ENCODE data around the gene VARS2.

VARS2 gene

GRCh38 chr6:30895343-30895742, 18.7 kb upstream of the VARS2 start:
- Histone ChIP-seq H3K23ac (ENCODE audit: low read length) (no peak overlapping the region), H3K79me2 (ENCODE audit: control insufficient read depth, insufficient read depth, low read length) (no peaks in the 10 kb centered on the region), H3K27ac (ENCODE audit: low read depth, low read length) (no peak overlapping the region), H3K56ac (ENCODE audit: low read length) (no peak overlapping the region), H2AK5ac (ENCODE audit: low read length) (no peak overlapping the region), H2BK15ac (replicated peaks; ENCODE audit: low read depth) (no peak overlapping the region), H3K4ac (ENCODE audit: low read depth, low read length) (no peak overlapping the region), H4K5ac (ENCODE audit: low read length) (no peak overlapping the region), H3K4me1 (ENCODE audit: control insufficient read depth, low read depth, low read length) (no peaks in the 10 kb centered on the region), H3K79me1 (ENCODE audit: low read length) (peaks cover 2% of the 10 kb centered on the region), H2BK120ac (ENCODE audit: low read depth, low read length) (no peak overlapping the region), H3K9ac (ENCODE audit: low read length) (no peak overlapping the region), H3K18ac (ENCODE audit: low read length) (no peak overlapping the region), H3K27me3 (ENCODE audit: insufficient read depth, low read length, poor library complexity) (no peaks in the 10 kb centered on the region), H3K4me3 (ENCODE audit: low read length) (no peak overlapping the region), H3K4me2 (ENCODE audit: low read length) (no peak overlapping the region), H2BK5ac (ENCODE audit: low read length) (no peak overlapping the region), H4K8ac (ENCODE audit: low read depth, low read length) (no peak overlapping the region), H3K36me3 (ENCODE audit: control insufficient read depth, insufficient read depth, low read length) (peaks cover 19% of the 10 kb centered on the region)
- DNase-seq, result no peak
- WGBS (ENCODE audit: extremely low coverage, insufficient coverage, low lambda C conversion rate), result no CpG with 5 or more reads among the region's 10 CpGs

- no peaks in the 10 kb centered on the region for H3K27me3 ChIP-seq (ENCODE audit: insufficient read depth, low read length, poor library complexity)
- H2BK15ac ChIP-seq (replicated peaks; ENCODE audit: low read depth), result no peak overlapping the region
- H3K18ac ChIP-seq (ENCODE audit: low read length), result no peak overlapping the region
- H3K79me1 ChIP-seq (ENCODE audit: low read length), result no peaks in the 10 kb centered on the region
- H3K27ac ChIP-seq (ENCODE audit: low read depth, low read length), result no peak overlapping the region
- H3K36me3 ChIP-seq (ENCODE audit: control insufficient read depth, insufficient read depth, low read length), result peaks cover 19% of the 10 kb centered on the region
- H2BK5ac ChIP-seq (ENCODE audit: low read length), result no peak overlapping the region
- H3K56ac ChIP-seq (ENCODE audit: low read length), result no peak overlapping the region
- no peaks in the 10 kb centered on the region for H3K79me2 ChIP-seq (ENCODE audit: control insufficient read depth, insufficient read depth, low read length)
- H2AK5ac ChIP-seq (ENCODE audit: low read length), result no peak overlapping the region
- H3K4me2 ChIP-seq (ENCODE audit: low read length), result no peak overlapping the region
- WGBS (ENCODE audit: extremely low coverage, insufficient coverage, low lambda C conversion rate), result no CpG with 5 or more reads among the region's 13 CpGs
- no peaks in the 10 kb centered on the region for H3K4me1 ChIP-seq (ENCODE audit: control insufficient read depth, low read depth, low read length)
- H4K5ac ChIP-seq (ENCODE audit: low read length), result no peak overlapping the region
- no peak for DNase-seq
- H3K4ac ChIP-seq (ENCODE audit: low read depth, low read length), result no peak overlapping the region
- H3K4me3 ChIP-seq (ENCODE audit: low read length), result no peak overlapping the region
- H3K23ac ChIP-seq (ENCODE audit: low read length), result no peak overlapping the region
- no peak overlapping the region for H2BK120ac ChIP-seq (ENCODE audit: low read depth, low read length)
- H4K8ac ChIP-seq (ENCODE audit: low read depth, low read length), result no peak overlapping the region
- H3K9ac ChIP-seq (ENCODE audit: low read length), result no peak overlapping the region
Measured at GRCh38 chr6:30896541-30896940, 17.5 kb upstream of the VARS2 start.

GRCh38 chr6:30897882-30898281, 16.2 kb upstream of the VARS2 start:
- DNase-seq, result no peak
- H3K27ac ChIP-seq (ENCODE audit: low read depth, low read length), result no peak overlapping the region
- H2AK5ac ChIP-seq (ENCODE audit: low read length), result no peak overlapping the region
- no peak overlapping the region for H3K4me3 ChIP-seq (ENCODE audit: low read length)
- no peaks in the 10 kb centered on the region for H3K79me2 ChIP-seq (ENCODE audit: control insufficient read depth, insufficient read depth, low read length)
- H2BK5ac ChIP-seq (ENCODE audit: low read length), result no peak overlapping the region
- no peak overlapping the region for H4K8ac ChIP-seq (ENCODE audit: low read depth, low read length)
- no peak overlapping the region for H3K23ac ChIP-seq (ENCODE audit: low read length)
- H3K36me3 ChIP-seq (ENCODE audit: control insufficient read depth, insufficient read depth, low read length), result peaks cover 14% of the 10 kb centered on the region
- no peak overlapping the region for H3K4me2 ChIP-seq (ENCODE audit: low read length)
- no peak overlapping the region for H4K5ac ChIP-seq (ENCODE audit: low read length)
- WGBS (ENCODE audit: extremely low coverage, insufficient coverage, low lambda C conversion rate), result no CpG with 5 or more reads among the region's 16 CpGs
- H3K18ac ChIP-seq (ENCODE audit: low read length), result no peak overlapping the region
- H3K27me3 ChIP-seq (ENCODE audit: insufficient read depth, low read length, poor library complexity), result no peaks in the 10 kb centered on the region
- no peak overlapping the region for H3K4ac ChIP-seq (ENCODE audit: low read depth, low read length)
- H3K9ac ChIP-seq (ENCODE audit: low read length), result no peak overlapping the region
- no peaks in the 10 kb centered on the region for H3K79me1 ChIP-seq (ENCODE audit: low read length)
- no peaks in the 10 kb centered on the region for H3K4me1 ChIP-seq (ENCODE audit: control insufficient read depth, low read depth, low read length)
- no peak overlapping the region for H2BK120ac ChIP-seq (ENCODE audit: low read depth, low read length)
- no peak overlapping the region for H2BK15ac ChIP-seq (replicated peaks; ENCODE audit: low read depth)
- no peak overlapping the region for H3K56ac ChIP-seq (ENCODE audit: low read length)

GRCh38 chr6:30898750-30899360, 15.2 kb upstream of the VARS2 start:
- Histone ChIP-seq H3K56ac (ENCODE audit: low read length) (no peak overlapping the region), H2BK5ac (ENCODE audit: low read length) (no peak overlapping the region), H3K27ac (ENCODE audit: low read depth, low read length) (no peak overlapping the region), H3K18ac (ENCODE audit: low read length) (no peak overlapping the region), H3K23ac (ENCODE audit: low read length) (no peak overlapping the region), H3K79me1 (ENCODE audit: low read length) (no peaks in the 10 kb centered on the region), H3K4me3 (ENCODE audit: low read length) (no peak overlapping the region), H3K79me2 (ENCODE audit: control insufficient read depth, insufficient read depth, low read length) (no peaks in the 10 kb centered on the region), H2AK5ac (ENCODE audit: low read length) (no peak overlapping the region), H2BK120ac (ENCODE audit: low read depth, low read length) (no peak overlapping the region), H3K4me1 (ENCODE audit: control insufficient read depth, low read depth, low read length) (no peaks in the 10 kb centered on the region), H3K9ac (ENCODE audit: low read length) (no peak overlapping the region), H3K36me3 (ENCODE audit: control insufficient read depth, insufficient read depth, low read length) (peaks cover 8% of the 10 kb centered on the region), H3K4ac (ENCODE audit: low read depth, low read length) (no peak overlapping the region), H3K4me2 (ENCODE audit: low read length) (no peak overlapping the region), H3K27me3 (ENCODE audit: insufficient read depth, low read length, poor library complexity) (no peaks in the 10 kb centered on the region), H4K5ac (ENCODE audit: low read length) (no peak overlapping the region), H4K8ac (ENCODE audit: low read depth, low read length) (no peak overlapping the region), H2BK15ac (replicated peaks; ENCODE audit: low read depth) (no peak overlapping the region)
- no peak for DNase-seq
- WGBS (ENCODE audit: extremely low coverage, insufficient coverage, low lambda C conversion rate), result no CpG with 5 or more reads among the region's 23 CpGs

GRCh38 chr6:30900863-30901417, 13.1 kb upstream of the VARS2 start:
- Histone ChIP-seq H3K23ac (ENCODE audit: low read length) (no peak overlapping the region), H3K9ac (ENCODE audit: low read length) (no peak overlapping the region), H3K79me1 (ENCODE audit: low read length) (no peaks in the 10 kb centered on the region)

GRCh38 chr6:30901436-30901835, 12.6 kb upstream of the VARS2 start:
- H3K18ac ChIP-seq (ENCODE audit: low read length), result no peak overlapping the region
- no peak overlapping the region for H3K4me2 ChIP-seq (ENCODE audit: low read length)

More at GRCh38 chr6:30900863-30901417, 13.1 kb upstream of the VARS2 start:
- no peak overlapping the region for H3K27ac ChIP-seq (ENCODE audit: low read depth, low read length)
- H3K4ac ChIP-seq (ENCODE audit: low read depth, low read length), result no peak overlapping the region
- no peaks in the 10 kb centered on the region for H3K4me1 ChIP-seq (ENCODE audit: control insufficient read depth, low read depth, low read length)
- no peaks in the 10 kb centered on the region for H3K79me2 ChIP-seq (ENCODE audit: control insufficient read depth, insufficient read depth, low read length)
- no CpG with 5 or more reads among the region's 1 CpG for WGBS (ENCODE audit: extremely low coverage, insufficient coverage, low lambda C conversion rate)
- no peaks in the 10 kb centered on the region for H3K27me3 ChIP-seq (ENCODE audit: insufficient read depth, low read length, poor library complexity)
- H3K36me3 ChIP-seq (ENCODE audit: control insufficient read depth, insufficient read depth, low read length), result peaks cover 4% of the 10 kb centered on the region
- no peak overlapping the region for H3K56ac ChIP-seq (ENCODE audit: low read length)
- H4K5ac ChIP-seq (ENCODE audit: low read length), result no peak overlapping the region
- H2AK5ac ChIP-seq (ENCODE audit: low read length), result no peak overlapping the region
- no peak overlapping the region for H2BK5ac ChIP-seq (ENCODE audit: low read length)
- H2BK15ac ChIP-seq (replicated peaks; ENCODE audit: low read depth), result no peak overlapping the region
- H4K8ac ChIP-seq (ENCODE audit: low read depth, low read length), result no peak overlapping the region
- H3K18ac ChIP-seq (ENCODE audit: low read length), result no peak overlapping the region
- no peak overlapping the region for H3K4me3 ChIP-seq (ENCODE audit: low read length)
- no peak for DNase-seq
- no peak overlapping the region for H3K4me2 ChIP-seq (ENCODE audit: low read length)
- no peak overlapping the region for H2BK120ac ChIP-seq (ENCODE audit: low read depth, low read length)

More at GRCh38 chr6:30901436-30901835, 12.6 kb upstream of the VARS2 start:
- Histone ChIP-seq H3K27me3 (ENCODE audit: insufficient read depth, low read length, poor library complexity) (no peaks in the 10 kb centered on the region), H3K23ac (ENCODE audit: low read length) (no peak overlapping the region), H2AK5ac (ENCODE audit: low read length) (no peak overlapping the region), H3K9ac (ENCODE audit: low read length) (no peak overlapping the region), H3K4me3 (ENCODE audit: low read length) (no peak overlapping the region), H4K8ac (ENCODE audit: low read depth, low read length) (no peak overlapping the region), H4K5ac (ENCODE audit: low read length) (no peak overlapping the region), H2BK120ac (ENCODE audit: low read depth, low read length) (no peak overlapping the region), H3K4ac (ENCODE audit: low read depth, low read length) (no peak overlapping the region), H3K27ac (ENCODE audit: low read depth, low read length) (no peak overlapping the region), H3K56ac (ENCODE audit: low read length) (no peak overlapping the region), H3K79me1 (ENCODE audit: low read length) (no peaks in the 10 kb centered on the region), H3K4me1 (ENCODE audit: control insufficient read depth, low read depth, low read length) (no peaks in the 10 kb centered on the region), H2BK15ac (replicated peaks; ENCODE audit: low read depth) (no peak overlapping the region), H3K36me3 (ENCODE audit: control insufficient read depth, insufficient read depth, low read length) (peaks cover 4% of the 10 kb centered on the region), H3K79me2 (ENCODE audit: control insufficient read depth, insufficient read depth, low read length) (no peaks in the 10 kb centered on the region), H2BK5ac (ENCODE audit: low read length) (no peak overlapping the region)
- no peak for DNase-seq
